Peyer's patch (tissue), 4 donors: Measurements from ENCODE around the gene AAGAB. TPM values are rescaled to one million over a fixed set of nuclear protein-coding genes. Genes with fewer than 3 reads are reported as not detected.
"Not testable (repeated sequence)": the region's sequence is repeated elsewhere in the genome, so short reads cannot be mapped to it uniquely, and the experiment has no call there.

ENCODE experiments used
- DNase-seq, 3 donors: peaks; one replicate each; pipeline ENCODE4 v3.0.0-alpha.2; 2017 to 2019
- H3K27ac ChIP-seq, 4 donors: fragments of 200-600 bp; sonication (generic); one replicate each; pipeline ENCODE4 v1.5.1; 2016 to 2019
- H3K27me3 ChIP-seq, 2 donors: fragments of 200-600 bp; sonication (generic); one replicate each; pipeline ENCODE4 v1.5.1; 2019
- H3K36me3 ChIP-seq, 3 donors: fragments of 200-600 bp; sonication (generic); one replicate each; pipeline ENCODE4 v1.5.1; 2016 to 2019
- H3K4me1 ChIP-seq, 4 donors: fragments of 200-600 bp; sonication (generic); one replicate each; pipeline ENCODE4 v1.5.1; 2016 to 2019
- H3K4me3 ChIP-seq, 4 donors: fragments of 200-600 bp; sonication (generic); 1 replicate in 3 of 4; 2 replicates in 1 of 4; pipeline ENCODE4 v1.5.1; 2016 to 2019; ENCODE audit warnings: mild to moderate bottlenecking in 1 of 4
- H3K9me3 ChIP-seq, 4 donors: fragments of 200-600 bp; sonication (generic); one replicate each; pipeline ENCODE4 v1.5.1; 2016 to 2019; ENCODE audit warnings: mild to moderate bottlenecking in 1 of 4
- CTCF ChIP-seq, 6 experiments: fragments of 450-650 bp in 4 of 6; fragments of 200-600 bp in 2 of 6; sonication (generic) in 1 of 6; IDR thresholded peaks; one replicate each; pipeline ENCODE4 v1.5.1; 2017 to 2019; ENCODE audit warnings: antibody characterized with exemption in 6 of 6, mild to moderate bottlenecking in 3 of 6, moderate library complexity in 1 of 6
- POLR2A ChIP-seq, 2 donors: fragments of 450-650 bp; IDR thresholded peaks; one replicate each; pipeline ENCODE4 v1.5.1; 2017; ENCODE audit warnings: antibody characterized with exemption in 2 of 2, mild to moderate bottlenecking in 2 of 2, moderate library complexity in 2 of 2
- total RNA-seq, 4 donors: library from RNA; depleted of rRNA; stranded (reverse); fragments of >200 nt; gene quantifications; one replicate each; pipeline ENCODE4 v1.1.0, GENCODE V29; 2016

The AAGAB gene
- total RNA-seq, 4 donors from 2014 or later, result 27.5 to 54.5 (median 42.8) TPM

GRCh38 chr15:67259379-67259778, 4.9 kb upstream of the AAGAB start:
- Histone ChIP-seq H3K27ac (no peak overlapping the region), H3K36me3 (no peaks in the 10 kb centered on the region), H3K4me1 (no peaks in the 10 kb centered on the region), H3K4me3 (no peak overlapping the region), H3K27me3 (no peaks in the 10 kb centered on the region), H3K9me3 (no peaks in the 10 kb centered on the region)
- TF ChIP-seq CTCF (IDR thresholded peaks at IDR 0.05), result no peak
- no peak for TF ChIP-seq POLR2A (IDR thresholded peaks at IDR 0.05)
- no peak for DNase-seq

GRCh38 chr15:67258412-67258811, 4.0 kb upstream of the AAGAB start:
- H3K4me1 ChIP-seq, DNase-seq, H3K9me3 ChIP-seq, H3K27ac ChIP-seq, H3K36me3 ChIP-seq, H3K4me3 ChIP-seq, H3K27me3 ChIP-seq: not testable (repeated sequence)

- Histone ChIP-seq H3K27me3 (no peaks in the 10 kb centered on the region), H3K27ac (no peak overlapping the region)
Measured at GRCh38 chr15:67256051-67256450, 1.6 kb upstream of the AAGAB start.

GRCh38 chr15:67253549-67254237, 768 bp downstream of the AAGAB start:
- H3K27me3 ChIP-seq, result no peaks in the 10 kb centered on the region
- peak overlapping the region; percentile 82 to 90 (median 82) for H3K27ac ChIP-seq
- no peak for DNase-seq
- H3K4me1 ChIP-seq, result peaks cover 0 to 10% (median 4%) of the 10 kb centered on the region in 4 donors
- H3K9me3 ChIP-seq, result no peaks in the 10 kb centered on the region
- H3K36me3 ChIP-seq, result no peaks in the 10 kb centered on the region
- no peak for TF ChIP-seq POLR2A (IDR thresholded peaks at IDR 0.05)
- TF ChIP-seq CTCF (IDR thresholded peaks at IDR 0.05), result no peak
- H3K4me3 ChIP-seq, result peak overlapping the region; percentile 73 to 93 (median 81)

More at GRCh38 chr15:67256051-67256450, 1.6 kb upstream of the AAGAB start:
- Histone ChIP-seq H3K4me1 (peaks cover 0 to 10% (median 4%) of the 10 kb centered on the region in 4 donors), H3K4me3 (no peak overlapping the region), H3K36me3 (no peaks in the 10 kb centered on the region), H3K9me3 (no peaks in the 10 kb centered on the region)
- no peak for DNase-seq
- TF ChIP-seq CTCF (IDR thresholded peaks at IDR 0.05), result no peak
- TF ChIP-seq POLR2A (IDR thresholded peaks at IDR 0.05), result no peak

GRCh38 chr15:67253101-67253500, 1.4 kb downstream of the AAGAB start:
- no peaks in the 10 kb centered on the region for H3K9me3 ChIP-seq
- no peak for DNase-seq
- TF ChIP-seq CTCF (IDR thresholded peaks at IDR 0.05), result no peak
- TF ChIP-seq POLR2A (IDR thresholded peaks at IDR 0.05), result no peak
- H3K4me1 ChIP-seq, result peaks cover 0 to 10% (median 4%) of the 10 kb centered on the region in 4 donors
- H3K4me3 ChIP-seq, result peak overlapping the region in 2 of 4 donors; percentile 79 to 83
- H3K27me3 ChIP-seq, result no peaks in the 10 kb centered on the region
- no peaks in the 10 kb centered on the region for H3K36me3 ChIP-seq
- H3K27ac ChIP-seq, result peak overlapping the region in 2 of 4 donors; percentile 82 to 83

- H3K9me3 ChIP-seq, result peaks cover 0 to 6% (median 0%) of the 10 kb centered on the region in 4 donors
- H3K4me3 ChIP-seq, result no peak overlapping the region
- no peaks in the 10 kb centered on the region for H3K27me3 ChIP-seq
- H3K27ac ChIP-seq, result no peak overlapping the region
- H3K4me1 ChIP-seq, result peaks cover 0 to 10% (median 4%) of the 10 kb centered on the region in 4 donors
- peaks cover 0 to 7% (median 0%) of the 10 kb centered on the region in 3 donors for H3K36me3 ChIP-seq
- TF ChIP-seq CTCF (IDR thresholded peaks at IDR 0.05) (no peak), POLR2A (IDR thresholded peaks at IDR 0.05) (no peak)
- DNase-seq, result no peak
Measured at GRCh38 chr15:67251318-67251717, 3.1 kb downstream of the AAGAB start.
